ENCODE data around the gene UMAD1. TPM values are rescaled to one million over a fixed set of nuclear protein-coding genes. Genes with fewer than 3 reads are reported as not detected.

UMAD1 gene
- total RNA-seq, 4 donors from 2014 or later, result 9.4 to 17.8 (median 12.1) TPM

GRCh38 chr7:7799138-7799537 is 158.6 kb downstream of the UMAD1 start:
- TF ChIP-seq, protein P1, sequence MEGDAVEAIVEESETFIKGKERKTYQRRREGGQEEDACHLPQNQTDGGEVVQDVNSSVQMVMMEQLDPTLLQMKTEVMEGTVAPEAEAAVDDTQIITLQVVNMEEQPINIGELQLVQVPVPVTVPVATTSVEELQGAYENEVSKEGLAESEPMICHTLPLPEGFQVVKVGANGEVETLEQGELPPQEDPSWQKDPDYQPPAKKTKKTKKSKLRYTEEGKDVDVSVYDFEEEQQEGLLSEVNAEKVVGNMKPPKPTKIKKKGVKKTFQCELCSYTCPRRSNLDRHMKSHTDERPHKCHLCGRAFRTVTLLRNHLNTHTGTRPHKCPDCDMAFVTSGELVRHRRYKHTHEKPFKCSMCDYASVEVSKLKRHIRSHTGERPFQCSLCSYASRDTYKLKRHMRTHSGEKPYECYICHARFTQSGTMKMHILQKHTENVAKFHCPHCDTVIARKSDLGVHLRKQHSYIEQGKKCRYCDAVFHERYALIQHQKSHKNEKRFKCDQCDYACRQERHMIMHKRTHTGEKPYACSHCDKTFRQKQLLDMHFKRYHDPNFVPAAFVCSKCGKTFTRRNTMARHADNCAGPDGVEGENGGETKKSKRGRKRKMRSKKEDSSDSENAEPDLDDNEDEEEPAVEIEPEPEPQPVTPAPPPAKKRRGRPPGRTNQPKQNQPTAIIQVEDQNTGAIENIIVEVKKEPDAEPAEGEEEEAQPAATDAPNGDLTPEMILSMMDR (IDR thresholded peaks at IDR 0.05; ENCODE audit: low read depth), result no peak

- TF ChIP-seq, protein P1 (IDR thresholded peaks at IDR 0.05; ENCODE audit: low read depth), result no peak
Observed at GRCh38 chr7:7802531-7802930, 162.0 kb downstream of the UMAD1 start.

- TF ChIP-seq, protein P1 (IDR thresholded peaks at IDR 0.05; ENCODE audit: low read depth), result no peak
Observed at GRCh38 chr7:7803715-7804178, 163.2 kb downstream of the UMAD1 start.

GRCh38 chr7:7805511-7806153 is 165.1 kb downstream of the UMAD1 start:
- TF ChIP-seq, protein P1 (IDR thresholded peaks at IDR 0.05; ENCODE audit: low read depth), result no peak

DNA sequence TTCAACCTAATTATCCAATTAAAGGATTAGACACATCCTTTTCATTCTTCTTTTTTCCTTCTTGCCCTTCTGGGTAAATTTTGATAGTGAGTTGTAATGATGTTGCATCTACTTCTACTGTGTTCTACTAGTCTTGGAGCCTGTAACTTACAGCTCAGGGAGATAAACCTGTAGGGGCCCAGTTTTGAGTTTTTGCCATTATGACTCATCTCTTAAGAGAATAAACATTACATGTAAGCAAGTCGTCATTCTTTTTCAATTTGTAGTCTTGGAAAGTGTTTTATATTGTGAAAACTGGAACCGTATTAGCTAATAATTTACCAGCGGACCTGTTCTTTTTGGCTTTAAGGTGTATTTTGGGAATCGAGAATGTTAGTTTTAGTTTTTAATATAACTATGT is 167.6 kb downstream of the UMAD1 start:
- TF ChIP-seq, protein P1 (IDR thresholded peaks at IDR 0.05; ENCODE audit: low read depth), result no peak

- TF ChIP-seq, protein P1 (IDR thresholded peaks at IDR 0.05; ENCODE audit: low read depth), result no peak
Observed at GRCh38 chr7:7808626-7809025, 168.1 kb downstream of the UMAD1 start.

GRCh38 chr7:7810380-7810779 is 169.8 kb downstream of the UMAD1 start:
- TF ChIP-seq, protein P1 (IDR thresholded peaks at IDR 0.05; ENCODE audit: low read depth), result no peak
